SK-N-SH treated with all-trans-retinoic acid at 6 μM for 48 hours (cell line): ENCODE measurements around the gene NCDN.

Experiments
- ATAC-seq: fragments of 200-7000 bp; cut with Tn5 transposase; 3 replicates; pipeline ENCODE4 v1.9.1; 2020; ENCODE audit warnings: mild to moderate bottlenecking, moderate library complexity
- ARNTL ChIP-seq: fragments of 450-650 bp; formaldehyde crosslinking; IDR thresholded peaks from 2 replicates; pipeline ENCODE4 v1.5.0; 2020; ENCODE audit warnings: low read depth, mild to moderate bottlenecking, moderate library complexity, borderline replicate concordance
- BACH2 ChIP-seq: fragments of 250-450 bp; sonication (Bioruptor Pico); IDR thresholded peaks from 2 replicates; pipeline ENCODE4 v1.9.0; 2021; ENCODE audit warnings: mild to moderate bottlenecking, borderline replicate concordance
- CREB5 ChIP-seq: fragments of 250-450 bp; sonication (Bioruptor Pico); IDR thresholded peaks from 2 replicates; pipeline ENCODE4 v1.5.1; 2020; ENCODE audit warnings: low read depth, mild to moderate bottlenecking, moderate library complexity
- CSRNP3 ChIP-seq: fragments of 250-450 bp; sonication (Bioruptor Pico); IDR thresholded peaks from 2 replicates; pipeline ENCODE4 v1.5.1; 2021; ENCODE audit warnings: mild to moderate bottlenecking, moderate library complexity
- ESRRG ChIP-seq: fragments of 250-450 bp; sonication (Bioruptor Pico); IDR thresholded peaks from 2 replicates; pipeline ENCODE4 v1.6.1; 2021; ENCODE audit warnings: mild to moderate bottlenecking
- GLIS3 ChIP-seq: fragments of 250-450 bp; sonication (Bioruptor Pico); IDR thresholded peaks from 2 replicates; pipeline ENCODE4 v1.5.0; 2020; ENCODE audit warnings: mild to moderate bottlenecking, moderate library complexity
- ISL1 ChIP-seq: fragments of 250-450 bp; sonication (Bioruptor Pico); IDR thresholded peaks from 2 replicates; pipeline ENCODE4 v2.1.2; 2022; ENCODE audit warnings: mild to moderate bottlenecking, moderate library complexity
- PPARA ChIP-seq: fragments of 250-450 bp; sonication (Bioruptor Pico); IDR thresholded peaks from 2 replicates; pipeline ENCODE4 v1.5.0; 2020; ENCODE audit warnings: mild to moderate bottlenecking, borderline replicate concordance
- SNAI2 ChIP-seq: fragments of 250-450 bp; sonication (Bioruptor Pico); IDR thresholded peaks from 2 replicates; pipeline ENCODE4 v1.5.0; 2020; ENCODE audit warnings: mild to moderate bottlenecking, moderate library complexity
- TCF4 ChIP-seq: fragments of 250-450 bp; sonication (Bioruptor Pico); IDR thresholded peaks from 2 replicates; pipeline ENCODE4 v1.8.0; 2021; ENCODE audit warnings: mild to moderate bottlenecking, moderate library complexity, borderline replicate concordance
- TOX ChIP-seq: fragments of 250-450 bp; sonication (Bioruptor Pico); IDR thresholded peaks from 2 replicates; pipeline ENCODE4 v1.8.0; 2021; ENCODE audit warnings: mild to moderate bottlenecking, moderate library complexity, borderline replicate concordance
- ZC3H10 ChIP-seq: fragments of 250-450 bp; sonication (Bioruptor Pico); IDR thresholded peaks from 2 replicates; pipeline ENCODE4 v1.5.1; 2021; ENCODE audit warnings: mild to moderate bottlenecking, moderate library complexity
- ZFP3 ChIP-seq: fragments of 250-450 bp; sonication (Bioruptor Pico); IDR thresholded peaks from 2 replicates; pipeline ENCODE4 v1.5.0; 2020; ENCODE audit warnings: mild to moderate bottlenecking, moderate library complexity
- ZFP30 ChIP-seq: fragments of 450-650 bp; formaldehyde crosslinking; IDR thresholded peaks from 2 replicates; pipeline ENCODE4 v1.5.0; 2022; ENCODE audit warnings: mild to moderate bottlenecking, moderate library complexity
- ZNF565 ChIP-seq: fragments of 450-650 bp; formaldehyde crosslinking; conservative IDR thresholded peaks from 2 replicates; pipeline ENCODE4 v1.5.0; 2020; ENCODE audit warnings: low read depth, mild to moderate bottlenecking, moderate library complexity
- ZNF70 ChIP-seq: fragments of 450-650 bp; formaldehyde crosslinking; IDR thresholded peaks from 2 replicates; pipeline ENCODE4 v1.5.0; 2020; ENCODE audit warnings: mild to moderate bottlenecking, moderate library complexity
- ZNF8 ChIP-seq: fragments of 450-650 bp; formaldehyde crosslinking; IDR thresholded peaks from 2 replicates; pipeline ENCODE4 v1.5.0; 2020; ENCODE audit warnings: mild to moderate bottlenecking, moderate library complexity
- TF ChIP-seq, protein P1 (sequence below): fragments of 250-450 bp; sonication (Bioruptor Pico); IDR thresholded peaks from 2 replicates; pipeline ENCODE4 v1.8.0; 2020; ENCODE audit warnings: mild to moderate bottlenecking, moderate library complexity, borderline replicate concordance
- TF ChIP-seq, protein P2 (sequence below): fragments of 250-450 bp; sonication (Bioruptor Pico); IDR thresholded peaks from 2 replicates; pipeline ENCODE4 v1.5.0; 2020; ENCODE audit warnings: mild to moderate bottlenecking, moderate library complexity
- TF ChIP-seq, protein P3 (sequence below): fragments of 250-450 bp; sonication (Bioruptor Pico); IDR thresholded peaks from 2 replicates; pipeline ENCODE4 v1.8.0; 2021; ENCODE audit warnings: low read depth, mild to moderate bottlenecking, moderate library complexity, borderline replicate concordance

Gene NCDN

GRCh38 chr1:35561297-35561971 lies 3.8 kb downstream of the NCDN start:
- ATAC-seq = no peak
- TF ChIP-seq ESRRG = no peak
- no peak for TF ChIP-seq GLIS3 (CRISPR knock-in tag)
- TF ChIP-seq TCF4 (CRISPR knock-in tag) = no peak
- TF ChIP-seq ZC3H10 (CRISPR knock-in tag) = no peak
- TF ChIP-seq PPARA (CRISPR knock-in tag) = no peak
- no peak for TF ChIP-seq ZNF565 (CRISPR knock-in tag)
- no peak for TF ChIP-seq CSRNP3 (CRISPR knock-in tag)
- TF ChIP-seq, protein P1, sequence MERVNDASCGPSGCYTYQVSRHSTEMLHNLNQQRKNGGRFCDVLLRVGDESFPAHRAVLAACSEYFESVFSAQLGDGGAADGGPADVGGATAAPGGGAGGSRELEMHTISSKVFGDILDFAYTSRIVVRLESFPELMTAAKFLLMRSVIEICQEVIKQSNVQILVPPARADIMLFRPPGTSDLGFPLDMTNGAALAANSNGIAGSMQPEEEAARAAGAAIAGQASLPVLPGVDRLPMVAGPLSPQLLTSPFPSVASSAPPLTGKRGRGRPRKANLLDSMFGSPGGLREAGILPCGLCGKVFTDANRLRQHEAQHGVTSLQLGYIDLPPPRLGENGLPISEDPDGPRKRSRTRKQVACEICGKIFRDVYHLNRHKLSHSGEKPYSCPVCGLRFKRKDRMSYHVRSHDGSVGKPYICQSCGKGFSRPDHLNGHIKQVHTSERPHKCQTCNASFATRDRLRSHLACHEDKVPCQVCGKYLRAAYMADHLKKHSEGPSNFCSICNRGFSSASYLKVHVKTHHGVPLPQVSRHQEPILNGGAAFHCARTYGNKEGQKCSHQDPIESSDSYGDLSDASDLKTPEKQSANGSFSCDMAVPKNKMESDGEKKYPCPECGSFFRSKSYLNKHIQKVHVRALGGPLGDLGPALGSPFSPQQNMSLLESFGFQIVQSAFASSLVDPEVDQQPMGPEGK (CRISPR knock-in tag) = no peak
- no peak for TF ChIP-seq BACH2 (CRISPR knock-in tag)
- no peak for TF ChIP-seq ZNF8
- TF ChIP-seq ZFP3 (CRISPR knock-in tag) = no peak
- TF ChIP-seq SNAI2 (CRISPR knock-in tag) = no peak
- no peak for TF ChIP-seq CREB5 (CRISPR knock-in tag)
- no peak for TF ChIP-seq ISL1

- ATAC-seq = no peak
- no peak for TF ChIP-seq ZNF70 (CRISPR knock-in tag)
- TF ChIP-seq ISL1 = no peak
- no peak for TF ChIP-seq ZNF8
- no peak for TF ChIP-seq ZFP3 (CRISPR knock-in tag)
- TF ChIP-seq TCF4 (CRISPR knock-in tag) = no peak
- no peak for TF ChIP-seq GLIS3 (CRISPR knock-in tag)
- no peak for TF ChIP-seq PPARA (CRISPR knock-in tag)
- no peak for TF ChIP-seq ARNTL (CRISPR knock-in tag)
- TF ChIP-seq SNAI2 (CRISPR knock-in tag) = no peak
Measured at GRCh38 chr1:35561972-35562680, 4.5 kb downstream of the NCDN start.

DNA sequence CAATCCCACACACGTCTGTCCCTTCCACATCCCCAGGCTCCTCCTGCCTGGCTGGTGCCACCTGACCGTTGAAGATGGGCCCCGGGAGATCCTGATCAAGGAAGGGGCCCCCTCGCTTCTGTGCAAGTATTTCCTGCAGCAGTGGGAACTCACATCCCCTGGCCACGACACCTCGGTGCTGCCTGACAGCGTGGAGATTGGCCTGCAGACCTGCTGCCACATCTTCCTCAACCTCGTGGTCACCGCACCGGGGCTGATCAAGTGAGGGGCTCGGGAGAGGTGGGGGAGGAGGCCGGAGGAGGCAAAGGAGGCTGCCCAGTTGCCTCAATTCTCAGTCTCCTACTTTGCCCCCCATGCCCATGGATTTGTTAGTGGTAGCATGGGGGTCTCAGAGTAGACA lies 5.6 kb downstream of the NCDN start:
- no peak for ATAC-seq
- TF ChIP-seq PPARA (CRISPR knock-in tag) = no peak
- TF ChIP-seq, protein P1 (CRISPR knock-in tag) = no peak
- no peak for TF ChIP-seq CSRNP3 (CRISPR knock-in tag)
- TF ChIP-seq ZNF565 (CRISPR knock-in tag) = no peak
- no peak for TF ChIP-seq ZC3H10 (CRISPR knock-in tag)
- no peak for TF ChIP-seq ZNF8
- TF ChIP-seq ZFP30 (CRISPR knock-in tag) = no peak
- no peak for TF ChIP-seq ISL1
- no peak for TF ChIP-seq BACH2 (CRISPR knock-in tag)
- TF ChIP-seq GLIS3 (CRISPR knock-in tag) = no peak
- TF ChIP-seq TOX (CRISPR knock-in tag) = no peak
- TF ChIP-seq, protein P2, sequence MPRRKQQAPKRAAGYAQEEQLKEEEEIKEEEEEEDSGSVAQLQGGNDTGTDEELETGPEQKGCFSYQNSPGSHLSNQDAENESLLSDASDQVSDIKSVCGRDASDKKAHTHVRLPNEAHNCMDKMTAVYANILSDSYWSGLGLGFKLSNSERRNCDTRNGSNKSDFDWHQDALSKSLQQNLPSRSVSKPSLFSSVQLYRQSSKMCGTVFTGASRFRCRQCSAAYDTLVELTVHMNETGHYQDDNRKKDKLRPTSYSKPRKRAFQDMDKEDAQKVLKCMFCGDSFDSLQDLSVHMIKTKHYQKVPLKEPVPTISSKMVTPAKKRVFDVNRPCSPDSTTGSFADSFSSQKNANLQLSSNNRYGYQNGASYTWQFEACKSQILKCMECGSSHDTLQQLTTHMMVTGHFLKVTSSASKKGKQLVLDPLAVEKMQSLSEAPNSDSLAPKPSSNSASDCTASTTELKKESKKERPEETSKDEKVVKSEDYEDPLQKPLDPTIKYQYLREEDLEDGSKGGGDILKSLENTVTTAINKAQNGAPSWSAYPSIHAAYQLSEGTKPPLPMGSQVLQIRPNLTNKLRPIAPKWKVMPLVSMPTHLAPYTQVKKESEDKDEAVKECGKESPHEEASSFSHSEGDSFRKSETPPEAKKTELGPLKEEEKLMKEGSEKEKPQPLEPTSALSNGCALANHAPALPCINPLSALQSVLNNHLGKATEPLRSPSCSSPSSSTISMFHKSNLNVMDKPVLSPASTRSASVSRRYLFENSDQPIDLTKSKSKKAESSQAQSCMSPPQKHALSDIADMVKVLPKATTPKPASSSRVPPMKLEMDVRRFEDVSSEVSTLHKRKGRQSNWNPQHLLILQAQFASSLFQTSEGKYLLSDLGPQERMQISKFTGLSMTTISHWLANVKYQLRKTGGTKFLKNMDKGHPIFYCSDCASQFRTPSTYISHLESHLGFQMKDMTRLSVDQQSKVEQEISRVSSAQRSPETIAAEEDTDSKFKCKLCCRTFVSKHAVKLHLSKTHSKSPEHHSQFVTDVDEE (CRISPR knock-in tag) = no peak
- TF ChIP-seq, protein P3, sequence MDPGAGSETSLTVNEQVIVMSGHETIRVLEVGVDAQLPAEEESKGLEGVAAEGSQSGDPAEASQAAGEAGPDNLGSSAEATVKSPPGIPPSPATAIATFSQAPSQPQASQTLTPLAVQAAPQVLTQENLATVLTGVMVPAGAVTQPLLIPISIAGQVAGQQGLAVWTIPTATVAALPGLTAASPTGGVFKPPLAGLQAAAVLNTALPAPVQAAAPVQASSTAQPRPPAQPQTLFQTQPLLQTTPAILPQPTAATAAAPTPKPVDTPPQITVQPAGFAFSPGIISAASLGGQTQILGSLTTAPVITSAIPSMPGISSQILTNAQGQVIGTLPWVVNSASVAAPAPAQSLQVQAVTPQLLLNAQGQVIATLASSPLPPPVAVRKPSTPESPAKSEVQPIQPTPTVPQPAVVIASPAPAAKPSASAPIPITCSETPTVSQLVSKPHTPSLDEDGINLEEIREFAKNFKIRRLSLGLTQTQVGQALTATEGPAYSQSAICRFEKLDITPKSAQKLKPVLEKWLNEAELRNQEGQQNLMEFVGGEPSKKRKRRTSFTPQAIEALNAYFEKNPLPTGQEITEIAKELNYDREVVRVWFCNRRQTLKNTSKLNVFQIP (CRISPR knock-in tag) = no peak
- no peak for TF ChIP-seq CREB5 (CRISPR knock-in tag)
- TF ChIP-seq TCF4 (CRISPR knock-in tag) = no peak
- no peak for TF ChIP-seq ZFP3 (CRISPR knock-in tag)
